ENCODE measurements around the gene RFX5. TPM values are rescaled to one million over a fixed set of nuclear protein-coding genes. Genes with fewer than 3 reads are reported as not detected.
"Not testable (repeated sequence)": the region's sequence is repeated elsewhere in the genome, so short reads cannot be mapped to it uniquely, and the experiment has no call there.

Gene RFX5
- total RNA-seq = 10 to 100 TPM in 3 of 6 donors, 1 to 10 TPM in 3; 5.6 to 34.2 (median 8.6) TPM
- polyA plus RNA-seq = 1 to 10 TPM; 8.6 to 9.5 TPM

- Histone ChIP-seq H3K9me3 (no peaks in the 10 kb centered on the region), H3K4me3 (peak within 1 kb of the TSS; percentile 26 to 65 (median 58)), H3K36me3 (peaks cover 0 to 4% (median 0%) of the 10 kb centered on the region in 3 donors), H3K27me3 (no peaks in the 10 kb centered on the region), H3K4me1 (peaks cover 0 to 7% (median 0%) of the 10 kb centered on the region in 3 donors), H3K27ac (peak within 1 kb of the TSS; percentile 75 to 92 (median 87))
- intact Hi-C loops (cut with DNase I) = no loop called here
- FAIRE-seq (peak; percentile 97), ATAC-seq (peak; percentile 97 to 99 (median 98)), DNase-seq (peak; percentile 88 to 96 (median 93))
- WGBS, 2 donors = 1% methylated on average over 38 of the region's 38 CpGs
- TF ChIP-seq, protein P1, sequence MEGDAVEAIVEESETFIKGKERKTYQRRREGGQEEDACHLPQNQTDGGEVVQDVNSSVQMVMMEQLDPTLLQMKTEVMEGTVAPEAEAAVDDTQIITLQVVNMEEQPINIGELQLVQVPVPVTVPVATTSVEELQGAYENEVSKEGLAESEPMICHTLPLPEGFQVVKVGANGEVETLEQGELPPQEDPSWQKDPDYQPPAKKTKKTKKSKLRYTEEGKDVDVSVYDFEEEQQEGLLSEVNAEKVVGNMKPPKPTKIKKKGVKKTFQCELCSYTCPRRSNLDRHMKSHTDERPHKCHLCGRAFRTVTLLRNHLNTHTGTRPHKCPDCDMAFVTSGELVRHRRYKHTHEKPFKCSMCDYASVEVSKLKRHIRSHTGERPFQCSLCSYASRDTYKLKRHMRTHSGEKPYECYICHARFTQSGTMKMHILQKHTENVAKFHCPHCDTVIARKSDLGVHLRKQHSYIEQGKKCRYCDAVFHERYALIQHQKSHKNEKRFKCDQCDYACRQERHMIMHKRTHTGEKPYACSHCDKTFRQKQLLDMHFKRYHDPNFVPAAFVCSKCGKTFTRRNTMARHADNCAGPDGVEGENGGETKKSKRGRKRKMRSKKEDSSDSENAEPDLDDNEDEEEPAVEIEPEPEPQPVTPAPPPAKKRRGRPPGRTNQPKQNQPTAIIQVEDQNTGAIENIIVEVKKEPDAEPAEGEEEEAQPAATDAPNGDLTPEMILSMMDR (IDR thresholded peaks at IDR 0.05) = no peak
These were observed at the start of gene RFX5 for GRCh38 chr1:151346769-151347522. Gene RFX5 (minus strand): TSS chr1:151347252. CDS start chr1:151346320, 932 bp downstream.

DNA sequence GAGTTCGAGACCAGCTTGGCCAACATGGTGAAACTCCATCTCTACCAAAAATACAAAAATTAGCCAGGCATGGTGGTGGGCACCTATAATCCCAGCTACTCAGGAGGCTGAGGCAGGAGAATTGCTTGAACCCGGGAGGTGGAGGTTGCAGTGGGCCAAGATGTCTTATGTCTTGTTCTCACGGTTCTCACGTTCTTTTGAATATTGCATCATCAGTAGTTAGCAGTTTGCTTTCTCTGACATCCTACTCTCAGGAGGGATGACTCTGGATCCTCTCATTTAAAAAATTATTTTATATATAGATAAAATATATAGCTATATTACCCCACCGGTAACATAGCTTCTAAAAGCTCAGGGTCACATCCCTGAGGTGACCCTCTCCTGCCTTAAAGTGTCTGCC is 49.2 kb upstream of the RFX5 start:
- H3K27ac ChIP-seq; H3K4me1 ChIP-seq; intact Hi-C loops (cut with DNase I); H3K4me3 ChIP-seq; H3K9me3 ChIP-seq; FAIRE-seq; DNase-seq; H3K27me3 ChIP-seq; ATAC-seq; H3K36me3 ChIP-seq: not testable (repeated sequence)
- WGBS, 2 donors = 61 to 66% methylated on average over 5 of the region's 5 CpGs

DNA sequence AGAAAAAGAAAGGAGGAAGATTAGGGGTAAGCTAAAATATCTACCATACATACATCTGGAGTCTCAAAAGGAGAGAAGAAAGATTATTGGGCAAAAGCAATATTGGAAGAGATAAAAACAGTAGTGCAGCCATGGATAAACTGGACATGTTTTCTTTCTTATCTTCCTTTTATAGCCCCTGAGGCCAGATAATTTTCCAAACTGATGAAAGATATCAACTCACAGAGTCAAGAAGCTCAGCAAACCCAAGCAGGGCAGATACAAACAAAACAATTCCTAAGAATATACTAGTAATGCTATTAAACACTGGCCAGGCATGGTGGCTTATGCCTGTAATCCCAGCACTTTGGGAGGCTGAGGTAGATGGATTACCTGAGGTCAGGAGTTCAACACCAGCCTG is 46.5 kb upstream of the RFX5 start:
- Histone ChIP-seq H3K27me3 (no peaks in the 10 kb centered on the region), H3K4me1 (no peaks in the 10 kb centered on the region), H3K27ac (no peak overlapping the region), H3K4me3 (no peak overlapping the region), H3K36me3 (no peaks in the 10 kb centered on the region), H3K9me3 (no peaks in the 10 kb centered on the region)
- intact Hi-C loops (cut with DNase I) = no loop called here
- DNase-seq = no peak
- TF ChIP-seq, protein P1 (IDR thresholded peaks at IDR 0.05) = no peak
- FAIRE-seq = no peak
- ATAC-seq = no peak

- 63 to 69% methylated on average over 3 of the region's 3 CpGs for WGBS, 2 donors
- ATAC-seq (no peak), DNase-seq (no peak), FAIRE-seq (no peak)
- no peaks in the 10 kb centered on the region for H3K27me3 ChIP-seq
- no peak overlapping the region for H3K4me3 ChIP-seq
- TF ChIP-seq, protein P1 (IDR thresholded peaks at IDR 0.05) = no peak
- intact Hi-C loops (cut with DNase I) = no loop called here
- H3K36me3 ChIP-seq = no peaks in the 10 kb centered on the region
- no peak overlapping the region for H3K27ac ChIP-seq
- no peaks in the 10 kb centered on the region for H3K4me1 ChIP-seq
- H3K9me3 ChIP-seq = no peaks in the 10 kb centered on the region
These were observed 44.1 kb upstream of the RFX5 start for GRCh38 chr1:151391079-151391563.

- H3K27ac ChIP-seq; FAIRE-seq; ATAC-seq; H3K27me3 ChIP-seq; intact Hi-C loops (cut with DNase I); H3K4me1 ChIP-seq; H3K36me3 ChIP-seq; DNase-seq; H3K9me3 ChIP-seq; H3K4me3 ChIP-seq: not testable (repeated sequence)
- WGBS, 2 donors = 88 to 94% methylated on average over 19 to 22 of the region's 22 CpGs
These were observed 43.4 kb upstream of the RFX5 start for GRCh38 chr1:151390221-151391078.

All from pancreas (tissue), 10 donors.